Renal pelvis (tissue), 4 donors: Measurements from ENCODE around the gene EBPL. TPM values are rescaled to one million over a fixed set of nuclear protein-coding genes. Genes with fewer than 3 reads are reported as not detected.

ENCODE experiments used
- DNase-seq: peaks from one replicate; pipeline ENCODE4 v3.0.0-alpha.2; 2013
- polyA plus RNA-seq, 3 donors: library from polyadenylated mRNA; unstranded; fragments of 120-200 nt; gene quantifications; one replicate each; pipeline ENCODE4 v1.2.1, GENCODE V29; 2013; ENCODE audit not compliant: insufficient read length in 3 of 3

Gene EBPL
- polyA plus RNA-seq, 3 donors, result 47.4 to 55.2 (median 49.3) TPM

- DNase-seq, result peak; percentile 12
These were observed 922 bp downstream of the EBPL start for GRCh38 chr13:49690133-49690994.

- DNase-seq, result no peak
These were observed 7.8 kb downstream of the EBPL start for GRCh38 chr13:49683489-49683888.

GRCh38 chr13:49681842-49682435 is 9.3 kb downstream of the EBPL start:
- peak; percentile 9 for DNase-seq

DNA sequence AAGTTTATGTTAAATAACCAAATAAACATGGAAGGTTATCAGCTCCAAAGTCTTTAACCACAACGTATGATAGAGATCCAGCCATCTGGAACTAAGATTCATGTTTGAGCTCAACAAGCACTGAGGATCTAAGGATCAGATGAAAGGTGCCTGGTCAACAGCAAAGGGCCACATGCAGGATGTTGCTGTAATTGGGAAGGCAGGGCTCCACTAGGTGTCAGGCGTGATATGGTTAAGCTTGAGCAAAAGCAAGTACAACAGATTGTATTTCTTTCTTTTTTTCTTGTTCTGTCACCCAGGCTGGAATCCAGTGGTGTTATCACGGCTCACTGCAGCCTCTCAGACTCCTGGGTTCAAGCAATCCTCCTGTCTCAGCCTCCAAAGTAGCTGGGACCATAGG is 12.0 kb downstream of the EBPL start:
- DNase-seq, result no peak

GRCh38 chr13:49678191-49678914 is 12.9 kb downstream of the EBPL start:
- no peak for DNase-seq

DNA sequence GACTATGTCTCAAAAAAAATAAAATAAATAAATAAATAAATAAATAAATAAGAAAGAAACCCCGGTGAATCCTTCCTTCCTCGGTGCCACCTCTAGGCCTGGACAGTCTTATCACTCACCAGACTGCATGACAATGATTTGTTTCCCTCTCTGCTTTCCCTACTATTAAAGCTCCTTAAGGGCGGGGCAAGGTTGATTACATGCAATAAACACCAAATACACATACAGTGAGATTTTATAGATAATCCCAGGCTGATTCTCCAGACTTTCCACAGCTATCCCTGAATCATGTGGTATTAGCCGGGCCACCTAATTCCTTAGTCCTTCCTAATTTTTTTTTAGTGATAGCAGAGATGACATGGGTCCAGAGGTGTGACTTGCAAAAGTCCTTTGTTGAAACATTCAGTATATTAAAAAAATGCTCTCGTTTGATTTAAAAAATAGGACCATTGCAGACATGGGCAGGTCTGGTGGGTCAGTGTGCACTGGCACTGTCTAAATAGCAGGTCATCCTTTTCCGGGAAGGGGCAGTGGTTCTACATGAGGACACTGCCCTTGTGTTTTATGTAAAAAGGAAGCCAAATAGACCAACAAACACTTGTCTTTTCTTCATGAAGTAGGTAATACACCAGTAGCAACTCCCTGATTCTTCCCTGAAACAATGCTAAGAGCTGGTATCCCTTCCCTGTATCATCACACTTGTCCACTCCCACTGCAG is 14.5 kb downstream of the EBPL start:
- no peak for DNase-seq

- DNase-seq, result no peak
These were observed 20.5 kb downstream of the EBPL start for GRCh38 chr13:49670828-49671227.

DNA sequence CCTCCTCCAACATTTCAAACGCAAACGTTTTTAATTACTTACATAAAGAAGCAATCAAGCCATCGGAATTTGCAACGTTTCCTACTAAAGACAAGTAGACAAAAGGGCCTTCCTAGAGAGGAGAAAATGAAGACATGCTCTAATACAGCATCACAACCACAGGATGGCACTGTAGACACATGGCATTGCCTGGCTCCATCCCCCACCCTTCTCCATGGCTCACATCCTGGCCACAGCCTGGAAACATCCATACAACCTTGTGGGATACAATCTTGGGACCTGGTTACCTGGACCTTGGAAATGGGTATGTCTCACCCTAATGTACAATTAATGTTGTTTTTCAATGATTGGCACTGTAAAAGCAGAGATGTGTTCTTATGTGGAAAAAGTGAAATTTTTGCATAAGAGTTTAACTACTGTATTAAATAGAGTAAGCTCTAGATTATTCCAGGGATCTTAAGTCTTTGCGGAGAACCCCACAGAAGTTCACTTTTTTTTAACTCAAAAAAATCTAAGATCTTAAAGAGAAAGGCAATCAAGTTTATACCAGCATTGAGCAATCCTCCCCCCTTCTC is 21.5 kb downstream of the EBPL start:
- DNase-seq, result peak; percentile 47

- no peak for DNase-seq
These were observed 23.5 kb downstream of the EBPL start for GRCh38 chr13:49667773-49668172.

DNA sequence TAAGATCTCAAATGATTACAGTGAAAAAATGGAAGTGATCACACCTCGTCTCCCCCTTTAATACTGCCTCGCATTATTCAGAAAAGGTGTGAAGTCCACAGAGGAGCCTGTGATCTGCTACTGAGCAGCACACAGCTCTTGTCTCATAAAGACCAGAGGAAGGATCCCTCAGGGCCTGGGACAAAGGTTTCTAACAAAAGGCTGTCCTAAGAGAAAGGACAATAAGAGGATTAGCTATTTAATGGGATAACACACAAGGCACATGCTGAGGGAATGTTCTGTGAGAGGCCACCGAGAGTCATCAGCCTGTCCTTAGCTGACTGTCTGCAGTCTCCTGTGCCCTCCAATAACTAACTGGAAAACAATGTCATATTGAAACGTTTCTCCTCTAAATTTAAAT is 26.7 kb downstream of the EBPL start:
- no peak for DNase-seq

GRCh38 chr13:49657241-49657641 is 34.0 kb downstream of the EBPL start:
- DNase-seq, result no peak

DNA sequence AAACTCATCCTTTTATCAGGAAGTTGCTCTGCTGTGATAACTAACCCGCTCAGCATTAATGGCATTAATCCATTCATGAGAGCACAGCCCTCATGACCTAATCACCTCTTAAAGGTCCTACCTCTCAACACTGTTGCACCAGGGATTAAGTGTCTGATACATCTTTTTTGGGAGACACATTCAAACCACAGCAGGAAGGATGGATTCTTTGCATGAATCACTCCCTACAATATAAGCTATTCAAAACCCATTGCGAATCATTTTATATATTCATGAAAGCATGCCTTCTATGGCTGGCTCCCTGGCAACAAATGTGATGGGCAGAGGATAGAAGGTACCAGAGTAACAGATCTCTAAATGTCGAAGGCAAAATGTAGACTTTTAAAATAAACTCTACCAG is 35.4 kb downstream of the EBPL start:
- DNase-seq, result no peak

GRCh38 chr13:49654011-49654410 is 37.3 kb downstream of the EBPL start:
- no peak for DNase-seq

GRCh38 chr13:49653478-49653877 is 37.8 kb downstream of the EBPL start:
- DNase-seq, result no peak

- DNase-seq, result peak; percentile 20
These were observed 38.7 kb downstream of the EBPL start for GRCh38 chr13:49652355-49653305.

GRCh38 chr13:49651570-49652354 is 39.5 kb downstream of the EBPL start:
- DNase-seq, result no peak

- DNase-seq, result no peak
These were observed 41.3 kb downstream of the EBPL start for GRCh38 chr13:49649963-49650312.

- DNase-seq, result no peak
These were observed 41.9 kb downstream of the EBPL start for GRCh38 chr13:49649244-49649962.

DNA sequence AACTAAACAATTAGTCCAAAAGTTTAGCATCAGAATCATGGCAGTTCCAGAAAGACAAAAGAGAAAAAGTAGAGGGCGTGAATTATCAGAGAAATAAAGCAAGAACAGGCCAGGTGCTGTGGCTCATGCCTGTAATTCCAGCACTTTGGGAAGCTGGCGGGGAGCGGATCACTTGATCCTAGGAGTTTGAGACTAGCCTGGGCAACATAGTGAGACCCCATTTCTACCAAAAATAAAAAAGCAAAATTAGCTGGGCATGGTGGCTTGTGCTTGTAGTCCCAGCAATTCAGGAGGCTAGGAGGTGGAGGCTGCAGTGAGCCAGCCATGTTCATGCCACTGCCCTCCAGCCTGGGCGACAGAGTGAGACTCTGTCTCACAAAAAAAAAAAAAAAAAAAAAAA is 44.6 kb downstream of the EBPL start:
- no peak for DNase-seq
